ENCODE results near the gene LRRC71.

- no peak for TF ChIP-seq POLR2A (IDR thresholded peaks at IDR 0.05)
- no peak for TF ChIP-seq CTCF (IDR thresholded peaks at IDR 0.05)
- no peak for TF ChIP-seq POLR2AphosphoS5 (IDR thresholded peaks at IDR 0.05)
These were observed 11.5 kb upstream of the LRRC71 start for GRCh38 chr1:156908955-156909354.
